ENCODE results near the gene DENND4C.
"Not testable (repeated sequence)": the region's sequence is repeated elsewhere in the genome, so short reads cannot be mapped to it uniquely, and the experiment has no call there.

DENND4C gene

GRCh38 chr9:19229595-19230354 is 718 bp upstream of the DENND4C start:
- peak; percentile 83 for DNase-seq

GRCh38 chr9:19231126-19231903 is 822 bp downstream of the DENND4C start:
- no peak for DNase-seq

- DNase-seq: no peak
Measured at GRCh38 chr9:19231904-19232822, 1.7 kb downstream of the DENND4C start.

GRCh38 chr9:19232823-19233194 is 2.3 kb downstream of the DENND4C start:
- DNase-seq: peak; percentile 32

- no peak for DNase-seq
Measured at GRCh38 chr9:19233344-19233743, 2.9 kb downstream of the DENND4C start.

- no peak for DNase-seq
Measured at GRCh38 chr9:19239955-19240354, 9.5 kb downstream of the DENND4C start.

- no peak for DNase-seq
Measured at GRCh38 chr9:19241728-19242127, 11.2 kb downstream of the DENND4C start.

- no peak for DNase-seq
Measured at GRCh38 chr9:19243366-19244033, 13.0 kb downstream of the DENND4C start.

- no peak for DNase-seq
Measured at GRCh38 chr9:19246891-19247290, 16.4 kb downstream of the DENND4C start.

- DNase-seq: no peak
Measured at GRCh38 chr9:19247420-19247819, 16.9 kb downstream of the DENND4C start.

- DNase-seq: not testable (repeated sequence)
Measured at GRCh38 chr9:19250346-19250745, 19.9 kb downstream of the DENND4C start.

- not testable (repeated sequence) for DNase-seq
Measured at GRCh38 chr9:19251203-19251602, 20.7 kb downstream of the DENND4C start.

- DNase-seq: not testable (repeated sequence)
Measured at GRCh38 chr9:19251622-19252021, 21.1 kb downstream of the DENND4C start.

- DNase-seq: no peak
Measured at GRCh38 chr9:19252174-19252884, 21.8 kb downstream of the DENND4C start.

- DNase-seq: no peak
Measured at GRCh38 chr9:19252885-19253219, 22.4 kb downstream of the DENND4C start.

- DNase-seq: no peak
Measured at GRCh38 chr9:19255112-19255511, 24.6 kb downstream of the DENND4C start.

- DNase-seq: no peak
Measured at GRCh38 chr9:19255821-19256220, 25.3 kb downstream of the DENND4C start.

GRCh38 chr9:19259665-19260255 is 29.3 kb downstream of the DENND4C start:
- DNase-seq: not testable (repeated sequence)

- not testable (repeated sequence) for DNase-seq
Measured at GRCh38 chr9:19265602-19266001, 35.1 kb downstream of the DENND4C start.

- DNase-seq: not testable (repeated sequence)
Measured at GRCh38 chr9:19266778-19267384, 36.4 kb downstream of the DENND4C start.

- no peak for DNase-seq
Measured at GRCh38 chr9:19269582-19269981, 39.1 kb downstream of the DENND4C start.

Measured in NCI-H1092 (cell line).